Measurements from ENCODE around the gene DEFB127. TPM values are rescaled to one million over a fixed set of nuclear protein-coding genes. Genes with fewer than 3 reads are reported as not detected.
"Not testable (repeated sequence)": the region's sequence is repeated elsewhere in the genome, so short reads cannot be mapped to it uniquely, and the experiment has no call there.

DEFB127 gene
- total and polyA plus RNA-seq, 2 experiments from 2014 or later = not detected

DNA sequence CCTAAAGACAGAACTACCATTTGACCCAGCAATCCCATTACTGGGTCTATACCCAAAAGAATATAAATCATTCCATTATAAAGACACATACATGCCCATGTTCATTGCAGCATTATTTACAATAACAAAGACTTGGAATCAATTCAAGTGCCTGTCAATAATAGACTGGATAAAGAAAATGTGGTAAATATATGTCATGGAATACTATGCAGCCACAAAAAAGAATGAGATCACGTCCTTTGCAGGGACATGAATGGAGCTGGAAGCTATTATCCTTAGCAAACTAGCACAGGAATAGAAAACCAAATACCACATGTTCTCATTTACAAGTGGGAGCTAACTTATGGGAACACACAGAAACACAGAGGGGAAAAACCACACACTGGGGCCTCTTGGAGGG is 41.0 kb downstream of the DEFB127 start:
- Histone ChIP-seq H3K79me2 (ENCODE audit: insufficient read depth) (no peaks in the 10 kb centered on the region), H2AFZ (no peak overlapping the region), H3F3A (ENCODE audit: insufficient read depth) (no peaks in the 10 kb centered on the region), H4K20me1 (ENCODE audit: insufficient read depth) (no peaks in the 10 kb centered on the region), H3K27ac (no peak overlapping the region), H3K27me3 (replicated peaks; ENCODE audit: insufficient read depth) (no peaks in the 10 kb centered on the region), H3K9me3 (ENCODE audit: low read depth) (no peaks in the 10 kb centered on the region), H3K36me3 (ENCODE audit: low read depth) (no peaks in the 10 kb centered on the region), H3K9me2 (ENCODE audit: insufficient read depth) (no peaks in the 10 kb centered on the region), H3K4me1 (ENCODE audit: insufficient read depth) (no peaks in the 10 kb centered on the region), H3K9ac (no peak overlapping the region), H3K4me2 (ENCODE audit: unreplicated experiment) (no peak overlapping the region), H3K4me3 (no peak overlapping the region)
- WGBS, 2 experiments (ENCODE audit: low coverage in 1 of 2, low lambda C conversion rate in 2 of 2, missing lambda C conversion rate in 2 of 2) = 18 to 31% methylated on average over 1 of the region's 1 CpG
- in situ Hi-C loops (cut with MboI) = no loop called here
- DNase-seq = no peak
- no peak for TF ChIP-seq EZH2 (IDR thresholded peaks at IDR 0.05; ENCODE audit: insufficient read depth, poor library complexity, severe bottlenecking)
- no peak for TF ChIP-seq EZH2phosphoT487 (IDR thresholded peaks at IDR 0.05; ENCODE audit: insufficient read depth, low read depth)

DNA sequence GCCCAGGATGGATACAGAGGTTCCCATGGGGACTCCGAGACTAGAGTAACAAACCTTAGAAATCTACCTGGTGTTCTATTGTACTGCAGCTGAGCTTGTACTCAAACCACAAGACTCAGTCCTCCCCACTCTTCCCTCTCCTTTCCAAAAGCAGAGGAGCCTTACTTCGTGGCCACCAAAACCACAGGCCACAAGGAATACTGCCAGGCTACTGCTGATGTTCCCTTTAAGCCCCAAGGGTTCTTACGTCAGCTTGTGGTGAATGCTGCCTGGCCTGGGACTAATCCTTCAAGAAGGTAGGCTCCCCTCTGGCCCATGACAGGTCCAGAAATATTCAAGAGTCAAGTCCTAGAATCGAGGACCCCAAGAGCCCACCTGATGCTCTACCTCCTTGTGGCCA is 42.7 kb downstream of the DEFB127 start:
- TF ChIP-seq EZH2 (IDR thresholded peaks at IDR 0.05; ENCODE audit: insufficient read depth, poor library complexity, severe bottlenecking) = no peak

DNA sequence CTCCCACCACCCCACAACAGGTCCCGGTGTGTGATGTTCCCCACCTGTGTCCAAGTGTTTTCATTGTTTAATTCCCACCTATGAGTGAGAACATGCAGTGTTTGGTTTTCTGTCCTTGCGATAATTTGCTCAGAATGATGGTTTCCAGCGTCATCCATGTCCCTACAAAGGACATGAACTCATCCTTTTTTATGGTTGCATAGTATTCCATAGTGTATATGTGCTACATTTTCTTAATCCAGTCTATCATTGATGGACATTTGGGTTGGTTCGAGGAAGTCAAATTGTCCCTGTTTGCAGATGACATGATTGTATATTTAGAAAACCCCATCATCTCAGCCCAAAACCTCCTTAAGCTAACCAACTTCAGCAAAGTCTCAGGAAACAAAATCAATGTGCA is 46.4 kb downstream of the DEFB127 start:
- H3K9me2 ChIP-seq (ENCODE audit: insufficient read depth); DNase-seq; H3F3A ChIP-seq (ENCODE audit: insufficient read depth); H4K20me1 ChIP-seq (ENCODE audit: insufficient read depth); H2AFZ ChIP-seq; in situ Hi-C loops (cut with MboI); H3K9me3 ChIP-seq (ENCODE audit: low read depth); H3K4me2 ChIP-seq (ENCODE audit: unreplicated experiment); H3K4me3 ChIP-seq; H3K36me3 ChIP-seq (ENCODE audit: low read depth); H3K79me2 ChIP-seq (ENCODE audit: insufficient read depth); H3K9ac ChIP-seq; H3K27ac ChIP-seq; H3K4me1 ChIP-seq (ENCODE audit: insufficient read depth): not testable (repeated sequence)
- WGBS, 2 experiments (ENCODE audit: low coverage in 1 of 2, low lambda C conversion rate in 2 of 2, missing lambda C conversion rate in 2 of 2) = 34 to 37% methylated on average over 4 of the region's 4 CpGs
- peaks cover 23% of the 10 kb centered on the region for H3K27me3 ChIP-seq (replicated peaks; ENCODE audit: insufficient read depth)

More for the DNA sequence above, 42.7 kb downstream of the DEFB127 start:
- no peaks in the 10 kb centered on the region for H3K79me2 ChIP-seq (ENCODE audit: insufficient read depth)
- H3K36me3 ChIP-seq (ENCODE audit: low read depth) = no peaks in the 10 kb centered on the region
- 17 to 19% methylated on average over 4 of the region's 4 CpGs for WGBS, 2 experiments (ENCODE audit: low coverage in 1 of 2, low lambda C conversion rate in 2 of 2, missing lambda C conversion rate in 2 of 2)
- H3F3A ChIP-seq (ENCODE audit: insufficient read depth) = no peaks in the 10 kb centered on the region
- H3K27ac ChIP-seq = no peak overlapping the region
- no peaks in the 10 kb centered on the region for H3K9me2 ChIP-seq (ENCODE audit: insufficient read depth)
- H3K4me3 ChIP-seq = no peak overlapping the region
- H3K9me3 ChIP-seq (ENCODE audit: low read depth) = no peaks in the 10 kb centered on the region
- H3K27me3 ChIP-seq (replicated peaks; ENCODE audit: insufficient read depth) = 0 out of 2 replicates have a peak, but pooled peaks cover 8% of the 10 kb centered on the region
- no peak overlapping the region for H3K9ac ChIP-seq
- no peaks in the 10 kb centered on the region for H4K20me1 ChIP-seq (ENCODE audit: insufficient read depth)
- in situ Hi-C loops (cut with MboI) = no loop called here
- H2AFZ ChIP-seq = no peak overlapping the region
- H3K4me1 ChIP-seq (ENCODE audit: insufficient read depth) = no peaks in the 10 kb centered on the region
- peak; percentile 17 for DNase-seq
- no peak overlapping the region for H3K4me2 ChIP-seq (ENCODE audit: unreplicated experiment)

Other genes with a start within 250 kb of the DEFB127 start
- not detected in 2 replicates for gene DEFB125, start 69.8 kb upstream of the DEFB127 start, total RNA-seq (2014; rRNA removed; shearing (Covaris generic))
- not detected in 2 replicates for gene DEFB125, start 69.8 kb upstream of the DEFB127 start, polyA plus RNA-seq (2016; fragmentation: Nextera tagmentation; extraction: Ambion mirVana)
- gene DEFB126, start 14.9 kb upstream of the DEFB127 start, total RNA-seq (2014; rRNA removed; shearing (Covaris generic)) = not detected in 2 replicates
- gene DEFB126, start 14.9 kb upstream of the DEFB127 start, polyA plus RNA-seq (2016; fragmentation: Nextera tagmentation; extraction: Ambion mirVana) = not detected in 2 replicates
- gene DEFB128, start 32.3 kb downstream of the DEFB127 start, total RNA-seq (2014; rRNA removed; shearing (Covaris generic)) = not detected in 2 replicates
- gene DEFB128, start 32.3 kb downstream of the DEFB127 start, polyA plus RNA-seq (2016; fragmentation: Nextera tagmentation; extraction: Ambion mirVana) = not detected in 2 replicates
- gene DEFB129, start 69.8 kb downstream of the DEFB127 start, total RNA-seq (2014; rRNA removed; shearing (Covaris generic)) = not detected in 2 replicates
- not detected in 2 replicates for gene DEFB129, start 69.8 kb downstream of the DEFB127 start, polyA plus RNA-seq (2016; fragmentation: Nextera tagmentation; extraction: Ambion mirVana)
- gene DEFB132, start 100.3 kb downstream of the DEFB127 start, total RNA-seq (2014; rRNA removed; shearing (Covaris generic)) = not detected in 2 replicates
- gene DEFB132, start 100.3 kb downstream of the DEFB127 start, polyA plus RNA-seq (2016; fragmentation: Nextera tagmentation; extraction: Ambion mirVana) = not detected in 2 replicates
- gene C20orf96, start 133.3 kb downstream of the DEFB127 start, total RNA-seq (2014; rRNA removed; shearing (Covaris generic)) = 0.32 TPM in 1 of 2 replicates, not detected in the other
- 4.0 and 4.5 TPM in 2 replicates for gene C20orf96, start 133.3 kb downstream of the DEFB127 start, polyA plus RNA-seq (2016; fragmentation: Nextera tagmentation; extraction: Ambion mirVana)
- 13.8 and 14.8 TPM in 2 replicates for gene ZCCHC3, start 140.1 kb downstream of the DEFB127 start, total RNA-seq (2014; rRNA removed; shearing (Covaris generic))
- gene ZCCHC3, start 140.1 kb downstream of the DEFB127 start, polyA plus RNA-seq (2016; fragmentation: Nextera tagmentation; extraction: Ambion mirVana) = 4.1 and 5.3 TPM in 2 replicates
- gene SOX12, start 168.1 kb downstream of the DEFB127 start, total RNA-seq (2014; rRNA removed; shearing (Covaris generic)) = 7.5 and 7.7 TPM in 2 replicates
- 2.0 and 2.1 TPM in 2 replicates for gene SOX12, start 168.1 kb downstream of the DEFB127 start, polyA plus RNA-seq (2016; fragmentation: Nextera tagmentation; extraction: Ambion mirVana)
- gene NRSN2, start 189.7 kb downstream of the DEFB127 start, total RNA-seq (2014; rRNA removed; shearing (Covaris generic)) = 58.8 and 76.8 TPM in 2 replicates
- gene NRSN2, start 189.7 kb downstream of the DEFB127 start, polyA plus RNA-seq (2016; fragmentation: Nextera tagmentation; extraction: Ambion mirVana) = 76.7 and 78.2 TPM in 2 replicates
- 88.5 and 99.2 TPM in 2 replicates for gene TRIB3, start 223.3 kb downstream of the DEFB127 start, total RNA-seq (2014; rRNA removed; shearing (Covaris generic))
- 63.0 and 66.1 TPM in 2 replicates for gene TRIB3, start 223.3 kb downstream of the DEFB127 start, polyA plus RNA-seq (2016; fragmentation: Nextera tagmentation; extraction: Ambion mirVana)